ENCODE data around the gene TJP1.

Gene TJP1

DNA sequence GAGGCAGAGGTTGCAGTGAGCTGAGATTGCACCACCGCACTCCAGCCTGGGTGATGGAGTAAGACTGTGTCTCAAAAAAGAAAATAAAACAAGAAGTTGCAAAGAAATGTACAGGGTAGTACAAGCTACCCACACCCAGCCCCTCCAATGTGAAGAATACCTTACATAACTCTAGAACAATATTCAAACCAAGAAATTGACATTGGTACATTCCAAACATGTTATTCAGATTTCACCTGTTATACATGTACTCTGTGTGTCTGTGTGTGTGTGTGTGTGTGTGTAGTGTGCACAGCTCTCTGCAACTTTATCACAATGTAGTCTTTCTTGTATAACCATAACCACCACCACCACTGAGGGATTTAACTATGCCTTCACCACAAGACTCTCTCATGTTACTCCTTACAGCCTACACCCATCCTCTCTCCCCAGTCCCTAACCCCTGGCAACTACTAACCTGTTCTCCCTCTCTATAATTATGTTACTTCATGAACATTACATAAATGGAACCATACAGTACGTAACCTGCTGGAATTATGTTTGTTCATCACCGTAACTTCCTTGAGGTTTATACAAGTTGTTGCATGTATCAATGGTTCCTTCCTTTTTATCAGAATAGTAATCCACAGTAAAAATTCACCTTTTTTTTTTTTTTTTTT, 16.2 kb upstream of the TJP1 start:
- H3K79me2 ChIP-seq (ENCODE audit: control insufficient read depth, insufficient read depth, low read length, unreplicated experiment): no peaks in the 10 kb centered on the region
- no peaks in the 10 kb centered on the region for H3K36me3 ChIP-seq (ENCODE audit: insufficient read depth, low read length)
- no peak overlapping the region for H3K4me3 ChIP-seq (ENCODE audit: low read depth, low read length)

DNA sequence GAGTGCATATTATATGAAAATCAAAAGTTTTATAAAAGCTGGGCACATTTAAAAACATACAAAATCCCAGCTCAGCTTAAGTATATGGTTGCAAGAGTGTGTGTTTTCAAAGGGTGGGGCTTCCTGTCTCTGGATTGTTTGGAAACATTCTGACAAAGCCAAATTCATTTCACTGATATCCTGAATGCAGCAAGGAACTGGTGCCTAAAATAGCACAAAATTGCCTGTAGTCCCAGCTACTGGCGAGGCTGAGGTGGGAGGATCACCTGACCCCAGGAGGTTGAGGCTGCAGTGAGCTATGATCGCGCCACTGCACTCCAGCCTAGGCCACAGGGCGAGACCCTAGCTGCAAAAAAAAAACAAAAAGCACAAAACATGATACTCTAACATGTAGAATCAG, 13.0 kb upstream of the TJP1 start:
- H3K36me3 ChIP-seq (ENCODE audit: insufficient read depth, low read length): no peaks in the 10 kb centered on the region
- no peaks in the 10 kb centered on the region for H3K27me3 ChIP-seq (ENCODE audit: insufficient read depth, low read length)
- no peak overlapping the region for H3K27ac ChIP-seq (ENCODE audit: low read depth, low read length)
- no peak overlapping the region for H3K4me3 ChIP-seq (ENCODE audit: low read depth, low read length)
- H3K79me2 ChIP-seq (ENCODE audit: control insufficient read depth, insufficient read depth, low read length, unreplicated experiment): no peaks in the 10 kb centered on the region
- no peak overlapping the region for H2AFZ ChIP-seq (ENCODE audit: low read length, unreplicated experiment)
- H3K4me1 ChIP-seq (ENCODE audit: control insufficient read depth, insufficient read depth, low read length, unreplicated experiment): peaks cover 13% of the 10 kb centered on the region

More for the DNA sequence above, 16.2 kb upstream of the TJP1 start:
- Histone ChIP-seq H3K27me3 (ENCODE audit: insufficient read depth, low read length) (no peaks in the 10 kb centered on the region), H3K27ac (ENCODE audit: low read depth, low read length) (no peak overlapping the region), H3K4me1 (ENCODE audit: control insufficient read depth, insufficient read depth, low read length, unreplicated experiment) (peaks cover 15% of the 10 kb centered on the region), H2AFZ (ENCODE audit: low read length, unreplicated experiment) (no peak overlapping the region)

DNA sequence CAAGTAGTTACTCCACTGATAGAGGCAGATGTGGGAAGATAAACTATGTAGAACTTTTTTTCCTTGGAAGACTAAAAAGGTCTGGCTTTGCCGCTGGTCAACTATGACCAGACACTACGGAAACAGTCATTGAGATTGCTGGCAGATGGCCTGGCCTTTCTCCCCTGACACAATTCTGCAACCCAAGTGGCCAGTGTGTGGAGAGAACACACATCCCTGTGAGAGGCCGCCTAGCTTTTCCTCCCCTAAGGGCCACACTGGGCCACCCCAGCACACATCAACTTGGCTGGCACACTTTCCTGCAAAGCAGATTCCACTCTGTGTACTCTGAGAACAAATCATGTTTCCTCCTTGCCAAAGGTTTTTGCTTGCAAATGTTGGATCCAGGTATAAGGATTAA, 10.4 kb upstream of the TJP1 start:
- no peaks in the 10 kb centered on the region for H3K79me2 ChIP-seq (ENCODE audit: control insufficient read depth, insufficient read depth, low read length, unreplicated experiment)
- no peak overlapping the region for H2AFZ ChIP-seq (ENCODE audit: low read length, unreplicated experiment)
- H3K4me3 ChIP-seq (ENCODE audit: low read depth, low read length): no peak overlapping the region
- H3K27me3 ChIP-seq (ENCODE audit: insufficient read depth, low read length): no peaks in the 10 kb centered on the region
- H3K36me3 ChIP-seq (ENCODE audit: insufficient read depth, low read length): no peaks in the 10 kb centered on the region
- H3K4me1 ChIP-seq (ENCODE audit: control insufficient read depth, insufficient read depth, low read length, unreplicated experiment): peaks cover 13% of the 10 kb centered on the region
- no peak overlapping the region for H3K27ac ChIP-seq (ENCODE audit: low read depth, low read length)

DNA sequence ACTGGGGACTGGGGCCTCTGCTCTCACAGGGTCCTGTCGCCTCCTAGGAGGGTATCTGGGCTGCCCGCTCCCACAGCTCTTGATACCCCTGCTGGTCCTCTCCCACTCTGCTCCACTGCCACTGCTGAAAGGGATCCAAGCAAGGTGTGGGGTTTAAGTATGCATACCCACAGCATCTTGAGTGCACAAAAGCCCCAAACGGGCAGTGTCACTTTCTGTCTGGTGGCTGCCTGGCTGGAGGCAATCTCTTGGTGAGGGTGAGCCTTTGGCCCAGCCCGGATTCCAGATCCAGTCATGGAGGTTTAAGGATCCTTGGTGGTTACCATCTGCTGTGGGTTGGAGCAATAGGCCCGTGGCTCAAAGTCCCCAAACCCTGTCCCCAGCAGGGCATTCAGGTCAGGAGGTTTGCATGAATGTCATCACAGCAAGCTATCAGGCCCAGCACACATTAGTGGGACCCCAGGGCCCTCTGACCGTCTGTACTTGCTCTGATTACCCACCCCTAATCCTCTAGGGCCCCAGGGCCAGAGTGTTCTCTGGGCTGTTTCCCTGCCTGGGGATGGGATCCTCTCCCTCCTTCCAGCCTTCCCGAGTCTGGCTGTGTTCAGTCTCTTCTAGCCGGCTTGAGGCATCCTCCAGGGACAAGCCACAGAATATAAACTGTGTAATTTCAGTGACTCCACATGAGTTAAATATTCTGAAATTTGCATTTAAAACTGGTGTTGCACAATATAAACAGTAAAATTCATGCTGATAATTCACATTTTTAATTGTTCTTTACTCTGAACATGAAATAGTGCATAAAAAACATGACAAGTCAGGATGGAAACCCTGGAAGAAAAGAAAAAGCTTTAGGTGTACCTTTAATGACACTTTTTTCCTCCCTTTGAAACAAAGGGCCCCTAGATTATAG, 4.9 kb upstream of the TJP1 start:
- Histone ChIP-seq H3K36me3 (ENCODE audit: insufficient read depth, low read length) (no peaks in the 10 kb centered on the region), H3K27me3 (ENCODE audit: insufficient read depth, low read length) (no peaks in the 10 kb centered on the region), H3K27ac (ENCODE audit: low read depth, low read length) (no peak overlapping the region), H3K4me3 (ENCODE audit: low read depth, low read length) (no peak overlapping the region), H3K4me1 (ENCODE audit: control insufficient read depth, insufficient read depth, low read length, unreplicated experiment) (peaks cover 15% of the 10 kb centered on the region), H2AFZ (ENCODE audit: low read length, unreplicated experiment) (no peak overlapping the region), H3K79me2 (ENCODE audit: control insufficient read depth, insufficient read depth, low read length, unreplicated experiment) (no peaks in the 10 kb centered on the region)

DNA sequence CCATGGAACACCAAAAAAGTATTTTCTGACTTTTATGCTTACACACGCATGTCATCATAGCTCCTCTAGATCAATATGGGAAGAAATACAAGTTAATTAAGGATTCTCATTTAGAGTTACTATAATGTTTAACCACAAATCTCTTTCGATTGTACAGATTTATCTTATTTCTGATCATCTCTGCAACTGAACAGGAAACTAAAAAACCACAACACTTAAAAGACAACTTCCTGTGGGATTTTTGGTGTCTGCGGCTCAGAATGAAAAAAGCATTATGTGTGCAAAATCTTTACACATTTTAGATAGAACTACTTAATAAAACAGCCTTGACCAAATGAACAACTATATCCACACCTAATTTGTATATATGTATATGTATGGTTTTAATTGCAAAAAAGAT, 3.0 kb upstream of the TJP1 start:
- H3K4me3 ChIP-seq (ENCODE audit: low read depth, low read length): peak overlapping the region; percentile 30; the same call in 1 of the 2 replicates
- H3K27me3 ChIP-seq (ENCODE audit: insufficient read depth, low read length): no peaks in the 10 kb centered on the region
- H3K27ac ChIP-seq (ENCODE audit: low read depth, low read length): no peak overlapping the region
- peaks cover 15% of the 10 kb centered on the region for H3K4me1 ChIP-seq (ENCODE audit: control insufficient read depth, insufficient read depth, low read length, unreplicated experiment)
- H3K79me2 ChIP-seq (ENCODE audit: control insufficient read depth, insufficient read depth, low read length, unreplicated experiment): peaks cover 13% of the 10 kb centered on the region
- no peak overlapping the region for H2AFZ ChIP-seq (ENCODE audit: low read length, unreplicated experiment)
- H3K36me3 ChIP-seq (ENCODE audit: insufficient read depth, low read length): no peaks in the 10 kb centered on the region

DNA sequence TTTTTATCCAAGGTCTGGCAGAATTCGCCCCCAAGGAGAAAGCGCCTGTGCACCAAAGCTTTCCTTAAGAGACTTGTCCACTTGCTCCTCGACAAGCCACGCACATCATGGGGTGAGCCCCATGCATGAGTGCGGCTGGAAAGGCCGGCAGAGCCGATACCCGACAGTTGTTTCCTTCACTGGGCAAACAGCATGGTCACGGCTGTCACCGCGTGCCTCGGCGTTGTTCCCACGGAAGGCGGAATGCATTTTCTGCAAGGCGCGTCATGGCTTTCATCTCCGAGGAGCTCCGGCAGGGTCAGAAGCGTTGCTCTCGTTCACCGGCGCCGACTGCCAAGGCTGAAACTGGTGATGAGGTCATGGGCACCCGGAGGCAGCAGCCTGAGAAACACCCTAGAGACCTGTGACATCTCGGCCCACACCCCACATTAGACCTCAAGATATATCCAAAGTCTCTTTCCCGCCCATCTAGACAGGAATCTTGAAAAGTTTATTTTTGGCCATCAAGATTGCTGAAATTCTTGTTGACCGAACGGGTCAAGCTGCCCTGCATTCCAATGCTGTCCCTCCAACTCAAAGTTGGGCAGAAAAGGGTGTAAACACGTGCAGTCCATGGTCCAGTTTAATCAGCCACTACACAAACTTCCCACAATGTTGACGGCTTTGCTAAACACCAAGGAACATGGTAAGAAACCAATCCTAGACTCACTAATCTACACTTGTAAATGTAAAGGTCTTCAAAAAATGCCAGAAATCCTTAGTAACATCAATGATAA, 604 bp upstream of the TJP1 start:
- Histone ChIP-seq H3K27ac (ENCODE audit: low read depth, low read length) (peak overlapping the region; percentile 93), H3K27me3 (ENCODE audit: insufficient read depth, low read length) (no peaks in the 10 kb centered on the region), H2AFZ (ENCODE audit: low read length, unreplicated experiment) (peak overlapping the region; percentile 62)

DNA sequence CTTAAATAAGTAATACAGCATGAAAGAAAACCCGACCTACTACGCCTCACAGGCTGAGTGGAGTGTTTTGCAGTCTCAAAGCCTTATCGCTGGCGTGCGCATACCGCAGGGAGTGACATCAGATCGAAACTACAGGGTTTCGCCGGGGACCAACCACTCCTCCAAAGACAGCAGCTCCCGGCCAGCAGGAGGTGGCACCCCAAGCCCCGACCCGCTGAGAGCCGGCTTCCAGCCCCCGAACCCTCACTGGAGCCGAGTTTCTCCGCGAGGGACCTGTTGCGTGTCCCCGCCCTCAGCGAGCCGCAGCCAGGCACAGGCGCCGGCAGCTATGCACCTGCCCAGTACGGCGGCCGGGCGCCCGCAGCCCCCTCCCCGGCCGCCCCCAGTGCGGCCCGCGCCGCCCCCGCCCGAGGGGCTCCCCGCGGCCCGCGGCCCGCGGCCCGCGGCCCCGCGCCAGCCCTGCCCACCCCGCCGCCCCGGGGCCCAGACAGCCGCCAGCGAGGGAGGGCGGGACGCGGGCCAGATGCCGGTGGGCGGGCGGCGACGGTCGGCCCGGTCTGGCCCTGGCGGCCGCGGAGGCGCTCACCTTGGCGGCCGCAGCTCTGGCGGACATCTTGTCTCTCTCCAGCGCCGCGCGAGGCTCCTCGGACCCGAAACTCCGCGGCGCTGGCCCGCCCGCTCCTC, 710 bp downstream of the TJP1 start:
- H2AFZ ChIP-seq (ENCODE audit: low read length, unreplicated experiment): peak overlapping the region; percentile 53
- H3K27ac ChIP-seq (ENCODE audit: low read depth, low read length): peak overlapping the region; percentile 93
- no peaks in the 10 kb centered on the region for H3K27me3 ChIP-seq (ENCODE audit: insufficient read depth, low read length)
- peaks cover 21% of the 10 kb centered on the region for H3K4me1 ChIP-seq (ENCODE audit: control insufficient read depth, insufficient read depth, low read length, unreplicated experiment)
- H3K4me3 ChIP-seq (ENCODE audit: low read depth, low read length): peak overlapping the region; percentile 87
- H3K36me3 ChIP-seq (ENCODE audit: insufficient read depth, low read length): no peaks in the 10 kb centered on the region
- peaks cover 48% of the 10 kb centered on the region for H3K79me2 ChIP-seq (ENCODE audit: control insufficient read depth, insufficient read depth, low read length, unreplicated experiment)

More for the DNA sequence above, 604 bp upstream of the TJP1 start:
- Histone ChIP-seq H3K4me1 (ENCODE audit: control insufficient read depth, insufficient read depth, low read length, unreplicated experiment) (peaks cover 21% of the 10 kb centered on the region), H3K36me3 (ENCODE audit: insufficient read depth, low read length) (no peaks in the 10 kb centered on the region), H3K79me2 (ENCODE audit: control insufficient read depth, insufficient read depth, low read length, unreplicated experiment) (peaks cover 36% of the 10 kb centered on the region), H3K4me3 (ENCODE audit: low read depth, low read length) (peak overlapping the region; percentile 87)

DNA sequence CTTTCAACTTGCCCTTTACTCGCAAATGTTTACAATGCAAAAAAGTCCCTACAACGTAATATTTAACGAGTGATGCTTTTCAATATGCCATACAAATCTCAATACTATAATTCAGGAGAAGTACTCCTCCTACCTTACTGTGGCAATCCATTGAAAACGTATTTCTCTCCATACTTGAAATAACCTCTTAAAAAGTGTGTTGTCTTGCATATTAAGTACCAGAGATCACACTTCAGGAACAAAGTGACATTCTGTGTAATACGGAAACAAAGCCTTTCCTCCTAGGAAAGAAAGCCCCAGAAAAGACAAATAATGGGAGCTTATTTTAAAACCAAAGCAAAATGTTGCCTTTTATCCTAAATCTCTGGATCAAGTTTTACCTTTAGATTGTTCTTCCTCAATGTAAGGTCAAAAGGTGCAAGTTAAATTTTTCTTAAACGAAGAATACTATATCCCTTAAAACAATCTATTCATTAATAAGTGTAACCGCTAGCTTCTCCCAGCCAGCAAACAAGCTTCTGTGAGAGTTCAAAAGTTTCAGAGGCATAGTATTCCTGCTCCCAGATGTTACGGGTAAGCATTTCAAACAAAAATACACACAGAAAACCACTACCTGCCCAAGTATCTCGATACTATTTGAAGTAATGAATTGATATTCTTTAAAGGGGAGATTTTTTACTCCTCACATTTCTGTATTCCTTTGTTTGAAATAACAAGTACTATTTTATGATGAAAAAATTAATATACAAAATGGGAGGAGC, 1.7 kb downstream of the TJP1 start:
- Histone ChIP-seq H3K36me3 (ENCODE audit: insufficient read depth, low read length) (no peaks in the 10 kb centered on the region), H3K4me3 (ENCODE audit: low read depth, low read length) (peak overlapping the region; percentile 87), H2AFZ (ENCODE audit: low read length, unreplicated experiment) (no peak overlapping the region), H3K27me3 (ENCODE audit: insufficient read depth, low read length) (no peaks in the 10 kb centered on the region), H3K4me1 (ENCODE audit: control insufficient read depth, insufficient read depth, low read length, unreplicated experiment) (peaks cover 19% of the 10 kb centered on the region), H3K79me2 (ENCODE audit: control insufficient read depth, insufficient read depth, low read length, unreplicated experiment) (peaks cover 57% of the 10 kb centered on the region), H3K27ac (ENCODE audit: low read depth, low read length) (peak overlapping the region; percentile 66)

DNA sequence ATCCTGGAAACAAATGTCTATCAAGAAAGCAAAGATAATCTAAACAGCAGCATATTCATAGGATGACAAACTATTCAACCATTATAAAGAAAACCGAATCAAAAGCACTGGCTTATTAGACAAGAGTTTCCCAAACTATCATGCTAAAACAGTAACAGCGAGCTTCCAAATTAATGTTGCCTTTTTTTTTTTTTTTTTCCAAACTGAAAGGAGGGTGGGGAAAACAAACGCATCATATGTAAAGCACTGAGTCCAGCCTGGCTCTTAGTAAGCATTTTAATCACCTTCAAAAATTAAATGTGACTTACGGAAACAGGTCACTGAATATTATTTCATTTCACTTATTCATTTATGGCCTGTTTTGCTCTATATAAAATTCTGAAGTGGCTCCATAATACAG, 2.3 kb downstream of the TJP1 start:
- Histone ChIP-seq H3K79me2 (ENCODE audit: control insufficient read depth, insufficient read depth, low read length, unreplicated experiment) (peaks cover 63% of the 10 kb centered on the region), H3K27me3 (ENCODE audit: insufficient read depth, low read length) (no peaks in the 10 kb centered on the region), H3K4me3 (ENCODE audit: low read depth, low read length) (peak overlapping the region; percentile 87), H3K4me1 (ENCODE audit: control insufficient read depth, insufficient read depth, low read length, unreplicated experiment) (peaks cover 15% of the 10 kb centered on the region), H2AFZ (ENCODE audit: low read length, unreplicated experiment) (no peak overlapping the region), H3K27ac (ENCODE audit: low read depth, low read length) (no peak overlapping the region), H3K36me3 (ENCODE audit: insufficient read depth, low read length) (no peaks in the 10 kb centered on the region)

All from ACC112 (cell line).